Mesendoderm (in vitro differentiated cells): ENCODE results near the gene FAM110C.

Source experiments
- DNase-seq: peaks from one replicate; pipeline ENCODE4 v3.0.0; 2013
- H2AK5ac ChIP-seq: 2 replicates; pipeline ENCODE4 v1.6.1; 2013; ENCODE audit warnings: low read length, inconsistent platforms
- H2BK120ac ChIP-seq: 2 replicates; pipeline ENCODE4 v1.6.1; 2013; ENCODE audit warnings: low read depth, mild to moderate bottlenecking, low read length, moderate library complexity, mixed read lengths
- H2BK15ac ChIP-seq: replicated peaks from 2 replicates; pipeline ENCODE4 v1.6.1; 2013; ENCODE audit warnings: low read depth, mild to moderate bottlenecking, moderate library complexity
- H2BK5ac ChIP-seq: 2 replicates; pipeline ENCODE4 v1.6.1; 2013; ENCODE audit warnings: low read length, inconsistent platforms
- H3K18ac ChIP-seq: 2 replicates; pipeline ENCODE4 v1.6.1; 2013; ENCODE audit warnings: mild to moderate bottlenecking, low read length, mixed read lengths
- H3K23ac ChIP-seq: one replicate; pipeline ENCODE4 v1.6.1; 2013; ENCODE audit warnings: low read length
- H3K27ac ChIP-seq: 2 replicates; pipeline ENCODE4 v1.5.1; 2013; ENCODE audit warnings: low read depth, mild to moderate bottlenecking, inconsistent platforms, low read length, moderate library complexity
- H3K27me3 ChIP-seq: 2 replicates; pipeline ENCODE4 v1.6.1; 2013; ENCODE audit warnings: low read length, control low read depth, mild to moderate bottlenecking, inconsistent platforms; ENCODE audit not compliant: insufficient read depth, poor library complexity
- H3K36me3 ChIP-seq: 2 replicates; pipeline ENCODE4 v1.6.1; 2013; ENCODE audit warnings: low read length, inconsistent platforms; ENCODE audit not compliant: control insufficient read depth, insufficient read depth
- H3K4ac ChIP-seq: one replicate; pipeline ENCODE4 v1.6.1; 2013; ENCODE audit warnings: low read depth, mild to moderate bottlenecking, low read length, moderate library complexity
- H3K4me1 ChIP-seq: 2 replicates; pipeline ENCODE4 v1.6.1; 2013; ENCODE audit warnings: low read depth, low read length, inconsistent platforms; ENCODE audit not compliant: control insufficient read depth
- H3K4me2 ChIP-seq: 2 replicates; pipeline ENCODE4 v1.6.1; 2013; ENCODE audit warnings: low read length
- H3K4me3 ChIP-seq: 2 replicates; pipeline ENCODE4 v1.5.1; 2013; ENCODE audit warnings: mild to moderate bottlenecking, low read length
- H3K56ac ChIP-seq: one replicate; pipeline ENCODE4 v1.6.1; 2013; ENCODE audit warnings: low read length
- H3K79me1 ChIP-seq: 2 replicates; pipeline ENCODE4 v1.6.1; 2013; ENCODE audit warnings: low read length, inconsistent platforms
- H3K79me2 ChIP-seq: 2 replicates; pipeline ENCODE4 v1.6.1; 2013; ENCODE audit warnings: mild to moderate bottlenecking, low read length; ENCODE audit not compliant: control insufficient read depth, insufficient read depth
- H3K9ac ChIP-seq: 2 replicates; pipeline ENCODE4 v1.6.1; 2013; ENCODE audit warnings: low read length, inconsistent platforms
- H4K5ac ChIP-seq: one replicate; pipeline ENCODE4 v1.6.1; 2013; ENCODE audit warnings: low read length
- H4K8ac ChIP-seq: one replicate; pipeline ENCODE4 v1.6.1; 2013; ENCODE audit warnings: low read depth, mild to moderate bottlenecking, control low read depth, low read length, moderate library complexity
- WGBS: extraction: QIAGEN DNeasy Blood & Tissue Kit; methylation state at CpG from one replicate; pipeline ENCODE4 v1.1.7; 2013; ENCODE audit warnings: low lambda C conversion rate, missing lambda C conversion rate; ENCODE audit not compliant: insufficient coverage; ENCODE audit errors: extremely low coverage; 5-methylcytosine and 5-hydroxymethylcytosine counted together

The FAM110C gene

GRCh38 chr2:46131-46470, 204 bp downstream of the FAM110C start:
- peak overlapping the region; percentile 80 for H3K56ac ChIP-seq
- no peaks in the 10 kb centered on the region for H3K4me1 ChIP-seq
- no CpG with 5 or more reads among the region's 52 CpGs for WGBS
- H2AK5ac ChIP-seq: no peak overlapping the region
- H3K4me3 ChIP-seq: peak overlapping the region; percentile 56
- H3K79me2 ChIP-seq: peaks cover 2% of the 10 kb centered on the region
- peak overlapping the region; percentile 56 for H3K4ac ChIP-seq
- peak overlapping the region; percentile 64 for H3K9ac ChIP-seq
- H4K5ac ChIP-seq: no peak overlapping the region
- no peak overlapping the region for H2BK15ac ChIP-seq
- no peak overlapping the region for H3K27ac ChIP-seq
- no peaks in the 10 kb centered on the region for H3K27me3 ChIP-seq
- H4K8ac ChIP-seq: no peak overlapping the region
- no peak overlapping the region for H3K23ac ChIP-seq
- peak overlapping the region; percentile 60 for H3K4me2 ChIP-seq
- no peak overlapping the region for H2BK5ac ChIP-seq
- no peaks in the 10 kb centered on the region for H3K79me1 ChIP-seq
- DNase-seq: no peak
- no peaks in the 10 kb centered on the region for H3K36me3 ChIP-seq
- H3K18ac ChIP-seq: peak overlapping the region; percentile 0
- H2BK120ac ChIP-seq: peak overlapping the region; percentile 15

- Histone ChIP-seq H2AK5ac (no peak overlapping the region), H2BK15ac (no peak overlapping the region), H3K4me2 (peak overlapping the region; percentile 92), H3K56ac (peak overlapping the region; percentile 80), H3K4me1 (no peaks in the 10 kb centered on the region), H3K36me3 (no peaks in the 10 kb centered on the region), H3K27me3 (no peaks in the 10 kb centered on the region), H3K79me1 (no peaks in the 10 kb centered on the region), H3K27ac (no peak overlapping the region), H3K79me2 (peaks cover 2% of the 10 kb centered on the region), H2BK120ac (no peak overlapping the region), H3K9ac (peak overlapping the region; percentile 64), H3K4ac (no peak overlapping the region), H3K23ac (no peak overlapping the region), H2BK5ac (no peak overlapping the region), H3K4me3 (peak overlapping the region; percentile 56), H3K18ac (no peak overlapping the region), H4K5ac (no peak overlapping the region), H4K8ac (no peak overlapping the region)
- DNase-seq: peak; percentile 30
- no CpG with 5 or more reads among the region's 76 CpGs for WGBS
Measured at GRCh38 chr2:45342-46130, 769 bp downstream of the FAM110C start.

GRCh38 chr2:44748-45341, 1.5 kb downstream of the FAM110C start:
- Histone ChIP-seq H3K23ac (no peak overlapping the region), H4K5ac (no peak overlapping the region), H3K4ac (no peak overlapping the region), H2BK120ac (no peak overlapping the region), H3K4me1 (no peaks in the 10 kb centered on the region), H3K79me1 (no peaks in the 10 kb centered on the region), H2AK5ac (no peak overlapping the region), H3K9ac (no peak overlapping the region), H3K4me2 (peak overlapping the region; percentile 92), H3K56ac (no peak overlapping the region), H3K36me3 (no peaks in the 10 kb centered on the region), H4K8ac (no peak overlapping the region), H3K79me2 (peaks cover 2% of the 10 kb centered on the region), H3K27me3 (no peaks in the 10 kb centered on the region), H2BK15ac (no peak overlapping the region), H2BK5ac (no peak overlapping the region), H3K18ac (no peak overlapping the region), H3K27ac (no peak overlapping the region), H3K4me3 (no peak overlapping the region)
- DNase-seq: peak; percentile 39
- no CpG with 5 or more reads among the region's 6 CpGs for WGBS

GRCh38 chr2:42788-43187, 3.5 kb downstream of the FAM110C start:
- H2BK120ac ChIP-seq: no peak overlapping the region
- H3K18ac ChIP-seq: no peak overlapping the region
- H3K79me1 ChIP-seq: no peaks in the 10 kb centered on the region
- no CpG with 5 or more reads among the region's 5 CpGs for WGBS
- no peaks in the 10 kb centered on the region for H3K27me3 ChIP-seq
- no peak overlapping the region for H4K8ac ChIP-seq
- H3K36me3 ChIP-seq: no peaks in the 10 kb centered on the region
- no peak overlapping the region for H2BK15ac ChIP-seq
- no peak overlapping the region for H3K4me3 ChIP-seq
- H2AK5ac ChIP-seq: no peak overlapping the region
- H4K5ac ChIP-seq: no peak overlapping the region
- H3K27ac ChIP-seq: no peak overlapping the region
- H3K56ac ChIP-seq: no peak overlapping the region
- DNase-seq: no peak
- no peak overlapping the region for H3K4ac ChIP-seq
- H3K4me2 ChIP-seq: no peak overlapping the region
- peak overlapping the region; percentile 15 for H3K23ac ChIP-seq
- no peaks in the 10 kb centered on the region for H3K4me1 ChIP-seq
- H3K9ac ChIP-seq: no peak overlapping the region
- peaks cover 2% of the 10 kb centered on the region for H3K79me2 ChIP-seq
- no peak overlapping the region for H2BK5ac ChIP-seq

GRCh38 chr2:40465-40864, 5.8 kb downstream of the FAM110C start:
- H3K4ac ChIP-seq: no peak overlapping the region
- no peak overlapping the region for H3K4me2 ChIP-seq
- no peak for DNase-seq
- H2BK120ac ChIP-seq: no peak overlapping the region
- H3K18ac ChIP-seq: no peak overlapping the region
- no peak overlapping the region for H4K8ac ChIP-seq
- no peak overlapping the region for H3K23ac ChIP-seq
- H2AK5ac ChIP-seq: no peak overlapping the region
- no peak overlapping the region for H3K4me3 ChIP-seq
- no peak overlapping the region for H2BK15ac ChIP-seq
- H3K79me1 ChIP-seq: no peaks in the 10 kb centered on the region
- WGBS: no CpG with 5 or more reads among the region's 4 CpGs
- H3K36me3 ChIP-seq: no peaks in the 10 kb centered on the region
- no peaks in the 10 kb centered on the region for H3K27me3 ChIP-seq
- H3K27ac ChIP-seq: no peak overlapping the region
- H3K9ac ChIP-seq: no peak overlapping the region
- no peaks in the 10 kb centered on the region for H3K4me1 ChIP-seq
- H4K5ac ChIP-seq: no peak overlapping the region
- no peak overlapping the region for H3K56ac ChIP-seq
- no peak overlapping the region for H2BK5ac ChIP-seq
- peaks cover 2% of the 10 kb centered on the region for H3K79me2 ChIP-seq
